RWPE1 (cell line): ENCODE results near the gene PGD.

ENCODE experiments used
- CTCF ChIA-PET: fragments of 350-600 bp; sonication (Branson Sonifier 250); formaldehyde crosslinking; extraction: SDS; loops from one replicate; lab custom pipeline; 2021; lab: Yijun Ruan, JAX
- POLR2A ChIA-PET: fragments of 400-600 bp; formaldehyde crosslinking; extraction: SDS; loops from one replicate; lab custom pipeline; 2020; ENCODE audit warnings: antibody characterized with exemption; ENCODE audit not compliant: low non-redundant PET; lab: Yijun Ruan, JAX
- DNase-seq: peaks from one replicate; pipeline ENCODE4 v3.0.0; 2012; ENCODE audit warnings: low spot score
- H3K27ac ChIP-seq: fragments of 450-650 bp; 2 replicates; pipeline ENCODE4 v1.5.1; 2017
- TF ChIP-seq, protein P1 (sequence below): fragments of 450-650 bp; conservative IDR thresholded peaks from 2 replicates; pipeline ENCODE4 v1.5.1; 2017; ENCODE audit warnings: low read depth, mild to moderate bottlenecking

The PGD gene

DNA sequence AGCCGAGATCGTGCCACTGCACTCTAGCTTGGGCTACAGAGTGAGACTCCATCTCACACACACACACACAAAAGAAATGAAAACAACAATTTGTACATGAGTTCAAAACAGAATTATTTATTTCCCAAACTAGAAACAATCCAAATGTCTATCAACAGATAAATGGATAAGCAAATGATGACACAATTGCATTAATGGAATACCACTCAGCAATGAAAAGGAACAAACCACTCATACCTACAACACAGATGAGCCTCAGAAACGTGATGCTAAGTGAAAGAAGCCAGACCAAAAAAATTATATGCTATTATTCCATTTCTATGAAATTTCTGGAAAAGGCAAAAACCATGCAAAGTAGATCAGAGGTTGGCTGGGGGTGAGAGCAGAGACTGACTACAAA, 2.0 kb upstream of the PGD start:
- ChIA-PET POLR2A (no interaction called here), CTCF (no interaction called here)
- no peak overlapping the region for H3K27ac ChIP-seq
- TF ChIP-seq, protein P1, sequence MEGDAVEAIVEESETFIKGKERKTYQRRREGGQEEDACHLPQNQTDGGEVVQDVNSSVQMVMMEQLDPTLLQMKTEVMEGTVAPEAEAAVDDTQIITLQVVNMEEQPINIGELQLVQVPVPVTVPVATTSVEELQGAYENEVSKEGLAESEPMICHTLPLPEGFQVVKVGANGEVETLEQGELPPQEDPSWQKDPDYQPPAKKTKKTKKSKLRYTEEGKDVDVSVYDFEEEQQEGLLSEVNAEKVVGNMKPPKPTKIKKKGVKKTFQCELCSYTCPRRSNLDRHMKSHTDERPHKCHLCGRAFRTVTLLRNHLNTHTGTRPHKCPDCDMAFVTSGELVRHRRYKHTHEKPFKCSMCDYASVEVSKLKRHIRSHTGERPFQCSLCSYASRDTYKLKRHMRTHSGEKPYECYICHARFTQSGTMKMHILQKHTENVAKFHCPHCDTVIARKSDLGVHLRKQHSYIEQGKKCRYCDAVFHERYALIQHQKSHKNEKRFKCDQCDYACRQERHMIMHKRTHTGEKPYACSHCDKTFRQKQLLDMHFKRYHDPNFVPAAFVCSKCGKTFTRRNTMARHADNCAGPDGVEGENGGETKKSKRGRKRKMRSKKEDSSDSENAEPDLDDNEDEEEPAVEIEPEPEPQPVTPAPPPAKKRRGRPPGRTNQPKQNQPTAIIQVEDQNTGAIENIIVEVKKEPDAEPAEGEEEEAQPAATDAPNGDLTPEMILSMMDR, result no peak
- no peak for DNase-seq

DNA sequence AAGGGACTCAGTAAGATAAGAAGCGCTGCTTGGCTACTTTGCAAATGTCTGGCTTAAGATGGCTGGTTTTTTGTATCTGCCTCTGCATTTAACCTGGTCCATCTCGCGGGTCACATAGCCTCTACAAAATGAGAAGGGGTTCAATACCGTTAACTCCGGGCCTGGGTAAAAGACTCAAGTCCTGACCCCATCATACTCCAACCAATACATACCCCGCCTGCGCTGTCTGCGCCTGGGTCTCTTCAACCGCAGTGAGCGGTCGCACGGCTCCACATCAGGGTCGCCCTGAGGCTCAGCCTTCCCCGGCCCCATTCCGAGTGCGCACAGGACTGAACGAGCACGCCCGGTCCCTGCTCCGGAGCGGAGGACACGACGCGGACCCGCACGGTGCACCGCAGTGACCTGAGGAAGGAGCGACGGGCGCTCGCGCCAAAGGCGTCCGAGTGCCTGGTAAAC, 558 bp upstream of the PGD start:
- ChIA-PET CTCF (interaction anchor here (0.7 to 1.2 kb wide), 2 partner anchors 10 to 96 kb away, joined by 3 to 4 read pairs; no protein-coding TSS in a partner anchor), POLR2A (interaction anchor here (0.6 kb wide), 1 partner anchor 182 kb away, joined by 3 read pairs; no protein-coding TSS in a partner anchor)

DNA sequence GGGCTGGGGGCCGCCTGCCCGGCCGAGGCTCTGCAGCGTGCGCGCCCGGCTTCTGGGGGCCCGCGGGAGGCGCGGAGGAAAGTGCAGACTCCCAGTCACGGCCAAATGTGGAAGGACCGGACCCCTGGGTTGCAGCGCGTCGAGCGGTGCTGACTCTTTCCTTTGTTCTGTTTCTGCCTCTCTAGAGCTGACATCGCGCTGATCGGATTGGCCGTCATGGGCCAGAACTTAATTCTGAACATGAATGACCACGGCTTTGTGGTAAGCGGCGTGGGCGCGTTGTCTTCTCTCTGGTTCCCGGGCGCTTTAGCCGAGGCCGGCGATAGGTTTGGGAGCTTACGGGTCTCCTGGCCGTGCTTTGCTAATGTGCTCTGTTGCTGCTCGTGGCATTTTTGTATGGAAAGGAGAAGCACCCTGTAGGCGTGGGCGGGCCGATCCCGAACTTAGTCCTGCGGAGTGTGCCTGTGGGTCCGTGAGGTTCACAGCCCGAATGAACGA, 629 bp downstream of the PGD start:
- TF ChIP-seq, protein P1, result no peak
- CTCF ChIA-PET, result interaction anchor here (0.6 to 1.9 kb wide), 3 partner anchors 22 to 468 kb away, joined by 3 to 10 read pairs (median 3); no protein-coding TSS in a partner anchor
- POLR2A ChIA-PET, result interaction anchor here (1.1 kb wide), 1 partner anchor 31 kb away, joined by 4 read pairs; the partner anchor contains the start of gene CENPS
- peak; percentile 20 for DNase-seq
- peak overlapping the region; percentile 95 for H3K27ac ChIP-seq

More for the DNA sequence above, 558 bp upstream of the PGD start:
- TF ChIP-seq, protein P1, result no peak
- no peak for DNase-seq
- H3K27ac ChIP-seq, result peak overlapping the region; percentile 95

DNA sequence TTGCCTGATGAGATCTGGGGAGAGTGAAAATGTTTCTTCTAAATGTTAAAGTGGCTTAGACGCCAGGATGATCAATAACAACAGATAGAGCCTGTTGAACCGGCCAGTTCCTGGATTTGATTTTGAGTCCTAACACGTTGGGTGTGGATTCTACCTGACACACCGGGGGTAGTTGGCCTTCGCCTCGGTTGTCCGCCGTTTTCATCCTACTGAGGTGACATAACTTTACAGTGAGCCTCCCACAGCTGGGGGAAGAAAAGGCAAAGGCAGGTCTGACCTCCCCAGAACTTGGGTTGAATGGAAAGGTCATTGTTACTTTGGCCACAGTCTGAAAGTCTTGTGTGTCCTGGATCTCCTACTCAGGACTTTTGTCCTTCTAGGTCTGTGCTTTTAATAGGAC, 1.1 kb downstream of the PGD start:
- TF ChIP-seq, protein P1, result no peak
- ChIA-PET POLR2A (no interaction called here), CTCF (interaction anchor here (0.6 to 1.9 kb wide), 2 partner anchors 23 to 1551 kb away, joined by 4 to 10 read pairs; no protein-coding TSS in a partner anchor)
- H3K27ac ChIP-seq, result peak overlapping the region; percentile 95
- no peak for DNase-seq

- ChIA-PET CTCF (interaction anchor here (0.6 to 1.9 kb wide), 2 partner anchors 24 to 87 kb away, joined by 5 to 10 read pairs; no protein-coding TSS in a partner anchor), POLR2A (no interaction called here)
- TF ChIP-seq, protein P1, result no peak
- no peak overlapping the region for H3K27ac ChIP-seq
- no peak for DNase-seq
These were observed 2.4 kb downstream of the PGD start for GRCh38 chr1:10401281-10401680.

DNA sequence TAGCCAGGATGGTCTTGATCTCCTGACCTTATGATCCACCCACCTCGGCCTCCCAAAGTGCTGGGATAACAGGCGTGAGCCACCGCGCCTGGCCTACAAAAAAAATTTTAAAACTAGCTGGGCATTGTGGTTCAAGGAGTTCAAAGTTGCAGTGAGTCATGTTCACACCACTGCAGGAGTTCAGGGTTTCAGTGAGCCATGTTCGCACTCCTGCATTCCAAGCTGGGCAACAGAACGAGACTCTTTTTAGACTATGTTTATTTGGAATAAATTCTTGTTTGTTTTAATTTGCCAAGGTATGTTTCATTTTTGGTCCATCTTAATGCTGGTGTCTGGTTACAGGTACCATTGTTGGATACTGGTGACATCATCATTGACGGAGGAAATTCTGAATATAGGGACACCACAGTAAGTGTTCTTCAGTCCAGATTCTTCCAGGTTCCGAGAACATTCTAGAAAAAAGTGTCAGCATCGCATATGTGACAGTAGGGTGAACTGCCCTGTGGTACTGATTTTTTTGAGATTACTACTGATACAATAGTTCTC, 3.9 kb downstream of the PGD start:
- ChIA-PET POLR2A (no interaction called here), CTCF (interaction anchor here (0.6 kb wide), 1 partner anchor 17 kb away, joined by 3 read pairs; no protein-coding TSS in a partner anchor)
- TF ChIP-seq, protein P1, result no peak
- DNase-seq, result no peak
- H3K27ac ChIP-seq, result no peak overlapping the region
